Inferior parietal cortex (tissue), 1 donor: ENCODE results near the gene SLC6A9.

Experiments used
- DNase-seq: peaks from one replicate; pipeline ENCODE4 v3.0.0-alpha.2; 2016; ENCODE audit errors: extremely low spot score

Gene SLC6A9

GRCh38 chr1:44048532-44049215, 17.4 kb upstream of the SLC6A9 start:
- no peak for DNase-seq

GRCh38 chr1:44047131-44047530, 15.9 kb upstream of the SLC6A9 start:
- no peak for DNase-seq

GRCh38 chr1:44045064-44045463, 13.8 kb upstream of the SLC6A9 start:
- no peak for DNase-seq

DNA sequence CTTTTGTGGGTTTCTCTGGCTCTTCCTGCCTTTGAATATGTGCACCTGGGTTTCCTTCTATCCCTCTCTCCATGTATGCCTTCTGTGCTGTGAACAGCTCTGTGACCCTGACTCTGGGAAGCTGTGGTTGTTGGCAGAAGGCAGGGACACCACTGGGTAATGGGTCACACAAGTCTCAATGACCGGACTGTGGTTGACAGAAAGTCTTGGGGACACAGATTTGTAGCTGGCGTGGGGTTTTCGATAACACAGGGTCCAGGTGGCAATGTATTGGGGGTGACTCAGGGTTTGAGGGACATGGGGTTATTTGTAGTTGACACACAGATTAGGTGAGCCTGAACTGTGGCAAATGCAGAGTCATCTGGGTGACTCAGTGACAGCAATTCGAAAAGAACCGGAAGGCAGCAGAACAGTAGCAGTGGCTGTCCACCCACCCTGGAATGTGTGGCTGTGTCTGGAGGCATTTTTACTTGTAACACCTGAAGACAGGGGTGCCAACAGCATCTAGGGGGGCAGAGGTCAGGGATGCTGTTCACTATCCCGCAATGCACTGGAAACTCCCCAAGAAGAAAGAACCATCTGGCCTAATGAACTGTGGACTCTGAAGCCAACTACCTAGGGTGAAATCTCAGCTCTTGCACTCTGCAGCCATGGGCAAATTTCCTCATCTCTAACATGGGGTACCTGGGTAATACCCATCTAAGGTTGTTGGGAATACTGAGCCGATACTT, 13.0 kb upstream of the SLC6A9 start:
- DNase-seq, result no peak

DNA sequence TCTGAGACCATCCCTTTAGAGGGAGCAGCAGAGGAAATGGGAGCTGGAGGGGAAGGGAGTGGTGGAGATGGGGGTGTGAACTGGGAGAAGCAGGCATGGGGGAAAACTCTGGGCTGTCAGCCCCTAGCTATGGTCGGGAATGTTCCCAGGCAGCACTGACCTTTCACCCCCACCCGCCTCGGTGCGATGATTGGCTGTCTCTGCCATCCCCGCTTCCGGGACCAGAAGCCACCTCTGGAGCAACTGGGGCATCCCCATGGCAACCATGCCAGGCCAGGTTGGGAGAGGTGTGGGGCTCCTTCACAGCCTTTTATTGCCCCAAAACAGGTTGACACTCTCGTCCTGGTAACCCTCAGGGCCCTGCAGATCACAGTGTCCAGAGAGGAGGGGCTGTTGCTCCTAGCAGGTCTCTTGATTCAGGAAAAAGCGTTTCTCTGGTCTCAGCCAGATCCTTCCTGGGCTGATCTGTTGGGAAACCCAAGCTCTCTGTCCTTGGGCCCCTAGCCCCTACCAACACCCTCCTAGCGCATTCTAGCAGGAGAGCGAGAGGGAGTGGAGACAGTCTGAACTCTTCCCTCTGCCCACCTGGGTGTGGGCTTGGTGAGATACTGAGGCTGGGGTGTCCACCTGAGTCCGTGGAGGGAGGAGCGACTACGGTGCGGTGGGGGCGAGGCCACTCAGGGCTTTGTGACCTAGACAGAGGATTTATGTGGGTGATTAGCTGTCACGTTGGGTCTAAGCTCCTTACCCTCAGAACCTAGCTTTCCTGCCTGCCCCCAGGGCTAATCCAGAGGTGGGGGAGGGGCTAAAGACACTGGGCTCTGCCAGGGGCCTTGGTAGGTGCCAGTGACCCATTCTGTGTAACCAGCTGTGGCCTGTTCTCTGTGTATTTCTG, 12.2 kb upstream of the SLC6A9 start:
- DNase-seq, result no peak

DNA sequence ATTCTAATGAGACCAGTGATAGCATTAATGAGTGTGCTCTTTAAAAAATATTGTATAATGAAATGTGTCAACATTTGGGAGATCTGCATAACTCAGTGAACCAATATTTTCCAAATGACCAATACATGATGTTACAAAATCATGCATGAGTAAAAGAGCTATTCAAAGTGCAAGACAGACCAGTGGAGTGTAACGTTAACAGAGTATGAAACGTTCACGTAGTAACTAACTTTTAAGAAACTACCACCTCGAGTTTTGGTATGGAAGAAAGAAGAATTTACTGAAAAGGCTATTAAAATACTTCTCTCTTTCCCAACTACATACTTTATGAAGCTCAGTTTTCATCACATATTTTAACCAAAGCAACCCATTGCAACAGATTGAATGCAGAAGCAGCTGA, 9.6 kb upstream of the SLC6A9 start:
- no peak for DNase-seq

GRCh38 chr1:44040418-44040817, 9.2 kb upstream of the SLC6A9 start:
- no peak for DNase-seq

DNA sequence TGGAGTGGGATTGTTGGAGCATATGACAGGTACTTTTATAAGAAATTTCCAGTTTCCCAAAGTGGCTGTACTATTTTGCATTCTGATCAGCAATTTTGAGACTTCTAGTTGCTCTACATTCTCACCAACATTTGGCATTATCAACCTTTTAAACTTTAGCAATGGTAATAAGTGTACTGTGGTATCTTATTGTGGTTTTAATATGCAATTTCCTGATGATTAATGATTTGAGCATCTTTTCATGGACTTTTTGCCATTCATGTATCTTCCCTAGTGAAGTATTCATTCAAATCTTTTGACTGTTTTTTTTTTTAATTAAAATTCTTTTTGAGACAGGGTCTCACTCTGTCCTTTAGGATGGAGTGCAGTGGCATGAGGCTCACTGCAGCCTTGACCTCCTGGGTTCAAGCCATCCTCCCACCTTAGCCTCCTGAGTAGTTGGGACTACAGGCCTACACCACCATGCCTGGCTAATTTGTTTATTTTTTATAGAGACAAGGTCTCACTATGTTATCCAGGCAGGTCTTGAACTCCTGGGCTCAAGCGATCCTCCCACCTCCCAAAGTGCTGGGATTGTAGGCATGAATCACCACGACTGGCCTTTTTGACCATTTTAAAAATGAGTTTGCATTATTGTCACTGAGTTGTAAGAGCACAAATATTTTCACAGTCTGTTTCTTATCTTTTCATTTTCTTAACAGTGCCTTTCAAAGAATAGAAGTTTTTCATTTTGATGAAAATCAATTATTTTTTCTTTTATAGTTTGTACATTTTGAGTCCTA, 7.8 kb upstream of the SLC6A9 start:
- no peak for DNase-seq

DNA sequence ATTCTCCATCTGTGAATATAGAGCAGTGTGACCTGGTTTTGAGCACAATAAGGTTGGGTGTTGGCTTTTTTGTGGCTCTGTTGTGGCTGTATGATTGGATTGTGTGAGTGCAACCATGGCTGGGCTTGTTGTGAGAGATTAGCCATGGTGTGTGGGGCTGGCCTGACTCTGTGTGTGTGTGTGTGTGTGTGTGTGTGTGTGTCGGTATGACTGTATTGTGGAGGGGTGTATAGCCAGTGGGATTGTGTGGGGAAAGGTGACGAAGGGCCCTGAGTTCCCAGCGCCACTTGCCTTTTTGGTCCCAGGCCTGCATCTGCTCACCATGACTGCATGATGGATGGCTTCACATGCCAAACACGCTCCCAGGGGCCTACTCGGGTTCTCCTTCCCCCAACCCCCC, 5.9 kb upstream of the SLC6A9 start:
- DNase-seq, result no peak

DNA sequence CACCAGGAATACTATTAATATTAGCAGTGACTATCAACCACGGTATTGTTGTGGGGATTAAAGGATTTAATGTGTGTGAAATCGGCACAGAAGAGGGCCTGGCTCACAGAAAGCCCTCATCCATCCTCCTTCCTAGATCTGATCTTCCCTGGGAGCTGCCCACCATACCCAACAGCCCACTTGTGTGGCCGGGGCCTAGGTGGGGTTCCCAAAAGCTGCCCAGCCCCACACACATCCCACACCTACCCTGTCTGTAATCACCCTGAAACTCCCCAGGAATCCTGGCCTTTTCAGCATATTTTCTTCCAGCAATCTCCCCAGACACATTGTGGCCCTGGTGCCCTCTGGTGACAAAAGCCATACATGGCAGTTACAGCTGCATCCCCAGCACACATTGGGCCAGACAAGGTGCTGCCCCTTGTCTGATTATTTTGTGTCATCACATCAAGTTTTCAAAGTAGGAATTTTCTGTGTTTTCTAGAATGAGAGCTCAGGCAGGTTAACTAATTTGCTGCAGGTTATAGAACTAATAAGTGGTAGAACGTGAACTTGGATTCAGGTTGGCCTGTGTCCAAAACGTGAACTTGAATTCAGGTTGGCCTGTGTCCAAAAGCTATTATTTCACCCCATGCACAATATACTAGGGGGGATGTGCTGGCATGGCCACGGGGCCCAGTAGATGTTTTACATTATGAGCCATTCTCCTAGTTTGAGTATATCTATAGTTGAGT, 5.3 kb upstream of the SLC6A9 start:
- DNase-seq, result peak; percentile 88

GRCh38 chr1:44035726-44036408, 4.6 kb upstream of the SLC6A9 start:
- peak; percentile 68 for DNase-seq

- DNase-seq, result no peak
Observed at GRCh38 chr1:44034976-44035716, 3.9 kb upstream of the SLC6A9 start.

- DNase-seq, result no peak
Observed at GRCh38 chr1:44034423-44034822, 3.2 kb upstream of the SLC6A9 start.

GRCh38 chr1:44033756-44034155, 2.5 kb upstream of the SLC6A9 start:
- no peak for DNase-seq

GRCh38 chr1:44033041-44033575, 1.8 kb upstream of the SLC6A9 start:
- DNase-seq, result no peak

DNA sequence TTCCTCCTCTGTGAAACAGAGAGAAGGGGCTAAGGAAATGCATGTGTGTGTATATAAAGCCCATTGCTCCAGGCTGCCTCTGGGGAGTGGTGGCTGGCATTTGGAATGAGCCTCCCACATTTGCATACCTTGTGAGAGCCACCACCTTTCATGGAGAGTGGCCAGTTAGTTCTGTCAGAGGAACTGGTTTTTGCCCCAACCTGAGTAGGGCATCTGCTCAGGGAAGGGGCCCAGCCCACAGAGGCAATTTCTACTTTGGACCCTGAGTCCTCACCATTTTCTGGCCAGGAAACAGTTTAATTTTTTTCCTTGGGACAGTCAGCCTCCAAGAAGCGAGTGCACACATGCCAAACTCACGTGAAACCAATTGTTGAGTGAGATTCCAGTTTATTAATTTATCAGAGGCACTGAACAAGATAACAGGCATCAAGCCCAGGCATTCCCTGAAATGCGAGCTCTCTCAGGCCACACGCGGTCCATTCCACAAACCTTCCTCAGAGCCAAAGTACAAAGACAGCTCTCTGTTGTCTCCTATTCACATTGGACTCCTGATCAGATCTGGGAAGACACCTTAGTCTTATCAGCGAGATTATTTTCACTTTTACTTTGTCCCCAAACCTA, 1.0 kb upstream of the SLC6A9 start:
- DNase-seq, result no peak

DNA sequence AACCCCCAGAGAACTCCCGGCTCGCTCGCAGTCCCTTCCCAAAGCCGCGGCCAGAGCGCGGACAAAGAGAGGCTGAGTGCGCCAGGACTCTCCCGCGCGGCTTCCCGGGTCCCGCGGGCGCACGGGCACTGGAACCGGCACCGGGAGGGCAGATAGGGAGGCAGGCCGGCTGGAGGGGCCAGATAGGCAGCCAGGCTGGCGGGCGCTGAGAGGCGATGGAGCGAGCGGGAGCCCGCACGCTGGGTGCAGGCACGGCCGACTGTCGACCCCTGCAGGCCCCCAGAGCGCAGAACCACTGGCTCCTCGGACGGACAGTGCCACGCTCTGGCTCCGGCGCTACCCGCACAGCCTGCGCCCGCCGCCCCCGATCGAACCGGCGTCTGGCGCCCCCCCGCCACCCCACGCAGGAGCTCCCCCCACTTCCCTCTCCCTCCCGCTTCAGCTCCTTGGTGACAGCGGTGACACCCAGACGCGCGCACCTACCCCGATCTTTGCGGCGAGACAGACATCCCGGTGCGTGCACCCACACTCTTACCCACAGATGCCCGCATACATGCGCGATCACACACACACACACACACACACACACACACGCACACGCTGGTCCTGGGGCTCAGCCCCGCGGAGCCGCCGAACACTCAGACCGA, 534 bp downstream of the SLC6A9 start:
- peak; percentile 50 for DNase-seq

DNA sequence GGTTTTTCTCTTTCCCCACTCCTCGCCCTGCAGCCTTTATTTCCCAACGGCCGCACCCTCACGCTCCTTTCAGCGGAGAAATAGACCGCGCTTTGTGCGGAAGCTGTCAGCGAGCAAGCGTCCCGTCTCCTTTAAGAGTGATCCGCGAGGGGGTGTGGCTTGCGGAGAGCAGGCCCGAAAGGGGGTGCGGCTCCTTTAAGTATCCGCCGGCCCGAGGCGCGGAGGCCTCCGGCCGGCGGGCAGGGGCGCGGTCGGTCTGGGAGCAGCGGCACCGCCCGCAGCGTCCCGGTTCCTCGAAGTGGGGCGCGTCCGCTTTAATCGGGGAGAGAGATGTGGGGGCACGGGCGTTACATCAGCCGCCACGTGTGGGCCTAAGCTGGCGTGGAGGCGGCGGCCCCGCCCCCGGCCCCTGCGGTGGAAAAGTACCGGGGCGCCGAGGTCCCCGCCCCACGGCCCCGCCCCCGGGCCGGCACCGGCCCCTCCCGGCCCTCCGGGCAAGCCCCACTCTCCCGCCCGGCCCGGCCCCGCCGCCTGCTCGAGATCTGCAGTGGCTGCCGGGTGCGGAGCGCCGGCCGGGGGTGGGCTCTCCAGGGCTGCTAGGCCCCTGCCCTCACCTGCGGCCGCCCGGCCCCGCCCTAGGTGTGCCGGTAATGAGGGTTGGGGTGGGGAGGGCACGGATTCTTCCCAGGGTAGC, 1.2 kb downstream of the SLC6A9 start:
- DNase-seq, result peak; percentile 90
